ENCODE results near the gene FCHSD2. TPM values are rescaled to one million over a fixed set of nuclear protein-coding genes. Genes with fewer than 3 reads are reported as not detected.

Gene FCHSD2
- total and polyA plus RNA-seq, 9 of the 15 experiments (the other 6 are each of a cell fraction or from before 2014, with no cell fraction given): 1.8 to 14.7 (median 6.4) TPM

- peak; percentile 31; the same call in 1 of the 2 replicates for TF ChIP-seq ZNF143 (CRISPR knock-in tag; IDR thresholded peaks at IDR 0.05)
- TF ChIP-seq FIP1L1 (IDR thresholded peaks at IDR 0.05; ENCODE audit: low read depth, low read length, poor library complexity, severe bottlenecking): peak; percentile 11
- TF ChIP-seq MYC (IDR thresholded peaks at IDR 0.05; ENCODE audit: low read depth, low read length): peak; percentile 76
- peak; percentile 45; the same call in 1 of the 2 replicates for TF ChIP-seq MYC (CRISPR knock-in tag; IDR thresholded peaks at IDR 0.05; ENCODE audit: borderline replicate concordance, low read depth)
- no peak for TF ChIP-seq HDGF (IDR thresholded peaks at IDR 0.05)
Measured at GRCh38 chr11:72813740-72814285, 328.3 kb downstream of the FCHSD2 start (continued).

DNA sequence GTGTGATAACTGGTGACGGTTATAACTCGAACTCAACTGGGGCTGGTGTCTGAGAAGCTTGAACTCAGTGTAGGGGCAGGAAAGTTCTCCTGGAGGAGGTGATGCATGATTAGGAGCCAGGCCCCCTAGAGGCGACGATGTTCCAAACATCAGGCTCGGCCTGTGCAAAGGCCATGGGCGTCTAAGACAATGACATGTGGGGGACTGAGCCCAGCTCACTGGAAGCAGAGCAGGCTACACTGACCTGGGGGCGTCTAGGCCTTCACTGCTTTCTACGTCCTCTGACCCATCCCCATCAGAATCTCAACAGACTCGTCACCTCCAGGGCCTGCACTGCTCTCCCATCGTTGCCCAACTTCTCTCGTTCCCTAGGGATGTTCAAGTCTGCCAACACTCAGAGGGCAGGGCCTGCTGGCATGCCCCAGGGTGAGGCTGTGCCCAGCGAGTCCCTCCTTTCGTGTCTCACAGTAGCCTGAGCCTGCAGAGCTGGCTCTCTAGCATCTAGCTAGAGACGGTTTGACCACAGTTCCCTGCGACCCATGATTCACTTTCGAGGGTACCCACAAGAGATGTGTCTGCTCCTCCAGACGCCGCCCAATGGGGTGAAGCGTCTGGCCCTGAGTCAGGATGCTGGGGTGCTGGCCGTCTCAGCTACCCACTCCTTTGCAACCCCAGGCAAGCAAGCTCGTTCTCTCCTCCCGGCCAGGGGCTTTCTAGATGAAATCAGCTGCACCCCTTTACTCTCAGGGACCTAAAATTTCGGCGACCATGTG lies 329.0 kb downstream of the FCHSD2 start:
- Histone ChIP-seq H4K20me1 (replicated peaks; ENCODE audit: control insufficient read depth, insufficient read depth, low read length) (no peaks in the 10 kb centered on the region), H3K36me3 (ENCODE audit: control insufficient read depth, insufficient read depth, low read length) (no peaks in the 10 kb centered on the region), H3K27ac (ENCODE audit: extremely low read depth, low read depth, low read length) (peak overlapping the region; percentile 87; the same call in 2 of the 3 replicates), H3K79me2 (ENCODE audit: control insufficient read depth, insufficient read depth, low read length) (peaks cover 4% of the 10 kb centered on the region; the same call in 2 of the 3 replicates), H3K4me1 (replicated peaks in 1 of 2; ENCODE audit: control insufficient read depth in 2 of 2, insufficient read depth in 2 of 2, low read length in 2 of 2) (peaks cover 33 to 42% of the 10 kb centered on the region in 2 experiments), H3K4me3 (peak overlapping the region; percentile 59), H3K27me3 (ENCODE audit: control insufficient read depth in 2 of 2, insufficient read depth in 2 of 2, low read length in 2 of 2) (no peaks in the 10 kb centered on the region), H3K9ac (ENCODE audit: insufficient read depth in 1 of 2, low read depth in 2 of 2, low read length in 2 of 2) (peak overlapping the region; percentile 78 to 92; a peak in 3 of 4 replicates), H3K9me1 (ENCODE audit: control insufficient read depth, insufficient read depth, low read length) (peaks cover 5% of the 10 kb centered on the region), H2AFZ (ENCODE audit: low read depth, low read length) (peak overlapping the region; percentile 96), H3K9me3 (replicated peaks; ENCODE audit: control insufficient read depth, insufficient read depth, low read depth, low read length) (no peaks in the 10 kb centered on the region), H3K4me2 (ENCODE audit: insufficient read depth, low read length) (peak overlapping the region; percentile 93)
- peak; percentile 69 for ATAC-seq
- TSS peak; percentile 76 for BruUV-seq (replicated peaks)
- intact Hi-C loops (cut with micrococcal nuclease): loop anchor here (2.0 to 5.0 kb wide), 2 partner anchors 18 to 86 kb away; partner anchors contain the start of gene STARD10
- DNase-seq (ENCODE audit: extremely low read depth in 1 of 4, low spot score in 3 of 4): peak; percentile 71 to 84 (median 74)
- ChIA-PET CTCF (ENCODE audit: low intra/inter-chr PET ratio) (interaction anchor here (0.6 to 3.1 kb wide), 2 partner anchors 16 to 88 kb away, joined by 3 to 20 read pairs; no protein-coding TSS in a partner anchor), POLR2A (interaction anchor here (0.6 to 2.8 kb wide), 7 partner anchors 8 to 552 kb away, joined by 3 to 17 read pairs (median 3); partner anchors contain the start of gene STARD10)
- peak; percentile 83 for FAIRE-seq
- 27% methylated on average over 24 of the region's 24 CpGs for WGBS (ENCODE audit: insufficient coverage, low coverage, missing lambda C conversion rate)
- in situ Hi-C loops (cut with MboI): no loop called here
- TF ChIP-seq ESRRB (CRISPR knock-in tag; IDR thresholded peaks at IDR 0.05; ENCODE audit: borderline replicate concordance) (no peak), RBM22 (IDR thresholded peaks at IDR 0.05; ENCODE audit: low read depth, low read length, poor library complexity, severe bottlenecking) (no peak), SMC3 (conservative IDR thresholded peaks at IDR 0.05; ENCODE audit: insufficient read depth, low read depth, low read length) (peak; percentile 30; the same call in 1 of the 2 replicates), FOXK2 (conservative IDR thresholded peaks at IDR 0.05 in 1 of 2, IDR thresholded peaks at IDR 0.05 in 1 of 2; ENCODE audit: low read depth in 2 of 2) (0 out of 4 replicates have a peak, but pooled peaks of 1 of the 2 experiments have one; percentile 30), ARID1B (IDR thresholded peaks at IDR 0.05) (no peak), RBM15 (IDR thresholded peaks at IDR 0.05; ENCODE audit: insufficient read depth, low read length) (no peak), PCBP1 (IDR thresholded peaks at IDR 0.05; ENCODE audit: low read depth, low read length, poor library complexity, severe bottlenecking) (no peak), RFX5 (IDR thresholded peaks at IDR 0.05; ENCODE audit: low read depth, low read length) (no peak)
- TF ChIP-seq, protein P1, sequence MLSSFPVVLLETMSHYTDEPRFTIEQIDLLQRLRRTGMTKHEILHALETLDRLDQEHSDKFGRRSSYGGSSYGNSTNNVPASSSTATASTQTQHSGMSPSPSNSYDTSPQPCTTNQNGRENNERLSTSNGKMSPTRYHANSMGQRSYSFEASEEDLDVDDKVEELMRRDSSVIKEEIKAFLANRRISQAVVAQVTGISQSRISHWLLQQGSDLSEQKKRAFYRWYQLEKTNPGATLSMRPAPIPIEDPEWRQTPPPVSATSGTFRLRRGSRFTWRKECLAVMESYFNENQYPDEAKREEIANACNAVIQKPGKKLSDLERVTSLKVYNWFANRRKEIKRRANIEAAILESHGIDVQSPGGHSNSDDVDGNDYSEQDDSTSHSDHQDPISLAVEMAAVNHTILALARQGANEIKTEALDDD (IDR thresholded peaks at IDR 0.05): no peak
- TF ChIP-seq, protein P2, sequence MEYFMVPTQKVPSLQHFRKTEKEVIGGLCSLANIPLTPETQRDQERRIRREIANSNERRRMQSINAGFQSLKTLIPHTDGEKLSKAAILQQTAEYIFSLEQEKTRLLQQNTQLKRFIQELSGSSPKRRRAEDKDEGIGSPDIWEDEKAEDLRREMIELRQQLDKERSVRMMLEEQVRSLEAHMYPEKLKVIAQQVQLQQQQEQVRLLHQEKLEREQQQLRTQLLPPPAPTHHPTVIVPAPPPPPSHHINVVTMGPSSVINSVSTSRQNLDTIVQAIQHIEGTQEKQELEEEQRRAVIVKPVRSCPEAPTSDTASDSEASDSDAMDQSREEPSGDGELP (CRISPR knock-in tag; IDR thresholded peaks at IDR 0.05; ENCODE audit: borderline replicate concordance): peak; percentile 46; the same call in 1 of the 2 replicates

All from K562 (cell line).